Activated CD4-positive, alpha-beta T cell treated with anti-CD3 and anti-CD28 coated beads for 24 hours (primary cell): ENCODE results near the gene LATS2.
A peak's percentile ranks its signal among the peaks of the same experiment; 100 is the strongest.

Experiments used
- DNase-seq, 2 donors: peaks; one replicate each; pipeline ENCODE4 v3.0.0-alpha.2; 2020; ENCODE audit warnings: low read depth in 2 of 2

The LATS2 gene

DNA sequence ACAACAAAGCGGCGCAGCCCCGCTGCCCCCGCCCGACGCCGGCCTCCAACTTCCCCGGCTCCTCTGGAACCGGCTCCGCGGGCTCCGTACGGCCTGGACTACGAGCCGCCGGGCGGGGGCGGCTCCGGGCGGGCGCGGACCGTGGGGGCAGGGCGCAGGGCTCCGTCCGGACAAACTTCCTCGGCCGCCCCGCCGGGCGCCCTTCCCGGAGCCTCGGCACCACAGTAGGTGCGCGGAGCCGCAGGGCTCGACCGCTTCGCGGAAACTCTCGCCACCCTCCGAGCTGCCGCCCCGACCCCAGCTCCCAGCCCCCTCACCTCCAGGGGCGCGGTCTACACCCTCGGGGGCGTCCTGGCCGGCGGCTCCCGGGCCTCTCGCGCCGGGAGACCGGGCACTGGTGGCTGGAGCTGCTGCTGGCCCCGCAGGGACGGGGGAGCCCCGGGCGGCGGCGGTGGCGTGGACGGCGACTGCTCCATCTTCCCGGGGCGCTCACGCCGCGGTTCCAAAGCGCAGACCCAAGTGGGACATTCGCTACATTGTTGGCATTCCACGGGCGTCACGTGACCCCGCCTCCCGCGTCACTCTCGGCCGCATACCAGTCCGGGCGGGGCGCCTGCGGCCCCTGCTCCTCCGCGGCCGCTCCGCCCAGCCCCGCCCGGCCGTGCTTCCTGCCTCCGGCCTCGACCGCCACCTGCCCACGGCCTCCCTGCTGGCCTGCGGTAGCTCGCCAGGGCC, at the start of gene LATS2:
TSS of gene LATS2 (minus strand) at position 558 of the 735 bp plus-strand sequence. CDS start 15,560 bp downstream, outside the sequence.
- peak; percentile 18 to 47 for DNase-seq

DNA sequence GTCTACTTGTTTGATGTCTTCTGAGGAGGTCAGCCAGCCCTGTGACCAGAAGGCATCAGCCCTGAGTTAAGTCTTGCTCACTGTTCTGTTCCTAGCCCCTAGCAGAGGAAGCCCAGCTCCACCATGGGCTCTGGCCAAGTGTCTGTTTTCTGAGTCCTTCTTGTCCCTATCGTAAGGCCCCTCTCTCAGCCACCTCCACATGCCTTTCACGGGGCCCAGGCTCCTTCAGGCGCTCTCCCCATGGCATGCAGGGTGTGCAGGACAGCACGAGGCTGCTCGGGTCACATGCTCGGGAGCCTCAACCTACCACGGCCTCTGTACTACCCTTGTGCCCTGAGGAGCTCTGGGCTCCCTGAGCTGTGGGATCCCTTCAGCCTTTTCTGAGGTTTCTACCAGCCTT, 47.8 kb upstream of the LATS2 start:
- DNase-seq: no peak

DNA sequence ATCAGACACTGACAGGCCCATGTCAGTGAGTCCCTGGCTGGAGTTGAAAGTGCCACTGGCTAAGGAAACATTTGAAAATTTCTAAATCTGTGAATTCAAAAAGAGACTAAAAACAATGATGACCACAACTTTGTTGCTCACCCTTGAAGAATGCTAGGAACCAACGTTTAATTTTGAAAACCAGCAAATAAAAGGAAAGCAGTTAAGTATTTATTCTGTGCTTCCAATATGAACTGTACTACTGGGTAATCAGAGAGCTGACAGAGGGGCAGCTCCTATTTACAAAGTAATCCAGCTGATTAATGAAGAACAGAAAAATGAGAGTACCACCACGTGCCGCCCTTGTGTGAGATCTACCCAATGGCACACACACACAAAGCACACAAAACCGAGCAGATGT, 44.7 kb upstream of the LATS2 start:
- DNase-seq: no peak

DNA sequence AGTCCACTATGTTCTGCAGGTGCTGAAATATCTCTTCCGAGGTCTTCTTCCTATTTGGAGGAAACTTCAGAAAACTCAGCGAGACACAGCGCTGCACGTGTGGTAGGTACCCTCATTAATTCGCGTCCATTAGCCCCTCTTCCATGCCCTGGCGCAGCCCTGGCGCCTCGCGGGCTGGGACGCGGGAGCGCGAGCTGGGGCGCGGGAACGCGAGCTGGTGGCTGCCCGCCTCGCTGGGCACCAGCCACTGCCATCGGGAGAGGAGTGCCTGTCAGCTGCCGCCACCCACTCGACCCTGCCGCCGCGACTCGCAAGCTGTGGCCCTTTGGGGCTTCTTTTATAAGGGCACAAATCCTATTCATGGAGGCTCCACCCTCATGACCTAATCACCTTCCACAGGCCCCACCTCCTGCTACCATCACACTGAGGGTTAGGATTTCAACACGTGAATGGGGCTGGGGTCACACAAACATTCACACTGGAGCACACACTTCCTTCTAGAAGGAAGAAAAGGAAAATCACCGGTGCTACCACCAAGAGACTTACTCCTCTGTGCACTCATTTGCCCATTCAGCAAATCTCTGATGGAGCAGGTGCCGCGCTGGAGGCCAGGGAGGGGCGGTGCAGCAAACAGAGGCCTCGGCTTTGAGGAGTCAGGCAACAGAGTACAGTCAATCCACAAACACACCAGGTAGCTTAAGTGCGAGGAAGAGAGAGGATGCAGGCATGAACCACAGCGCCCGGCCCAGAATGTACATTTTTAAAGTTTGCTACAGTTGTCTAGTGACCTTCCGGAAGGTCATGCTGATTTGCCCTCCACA, 43.0 kb upstream of the LATS2 start:
- DNase-seq: no peak

DNA sequence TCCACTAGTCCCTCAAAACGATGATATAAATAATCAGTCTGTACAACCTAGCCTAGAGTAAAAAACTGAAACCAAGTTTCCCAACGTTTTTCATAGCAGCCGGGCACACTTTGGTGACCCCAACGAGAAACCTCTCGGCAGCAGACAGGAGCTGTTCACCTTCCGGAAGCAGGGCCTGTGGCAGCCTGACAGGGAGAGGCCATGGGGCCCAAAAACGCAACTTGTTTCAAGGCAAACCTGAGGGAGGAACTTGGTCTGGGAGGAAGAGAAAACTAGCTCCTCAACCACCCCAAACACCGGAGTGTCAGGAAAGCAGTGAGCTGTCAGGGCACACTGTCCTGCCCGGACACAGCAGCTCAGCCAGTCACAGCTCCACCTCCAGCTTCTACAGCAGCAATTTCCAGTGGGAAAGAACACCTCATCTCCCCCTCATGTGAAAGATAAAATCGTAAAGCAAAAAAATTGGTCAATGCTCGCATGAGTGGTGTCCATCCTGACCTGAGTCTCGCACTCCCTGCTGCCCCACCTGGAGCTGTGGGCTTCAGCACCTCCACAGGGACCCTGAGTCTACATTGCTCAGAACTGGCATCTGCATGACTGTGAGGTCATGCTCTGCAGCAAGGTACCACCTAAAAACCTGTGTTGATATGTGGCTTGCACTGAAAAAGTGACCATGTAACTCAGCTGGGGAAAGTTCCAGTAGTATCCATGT, 40.6 kb upstream of the LATS2 start:
- no peak for DNase-seq

DNA sequence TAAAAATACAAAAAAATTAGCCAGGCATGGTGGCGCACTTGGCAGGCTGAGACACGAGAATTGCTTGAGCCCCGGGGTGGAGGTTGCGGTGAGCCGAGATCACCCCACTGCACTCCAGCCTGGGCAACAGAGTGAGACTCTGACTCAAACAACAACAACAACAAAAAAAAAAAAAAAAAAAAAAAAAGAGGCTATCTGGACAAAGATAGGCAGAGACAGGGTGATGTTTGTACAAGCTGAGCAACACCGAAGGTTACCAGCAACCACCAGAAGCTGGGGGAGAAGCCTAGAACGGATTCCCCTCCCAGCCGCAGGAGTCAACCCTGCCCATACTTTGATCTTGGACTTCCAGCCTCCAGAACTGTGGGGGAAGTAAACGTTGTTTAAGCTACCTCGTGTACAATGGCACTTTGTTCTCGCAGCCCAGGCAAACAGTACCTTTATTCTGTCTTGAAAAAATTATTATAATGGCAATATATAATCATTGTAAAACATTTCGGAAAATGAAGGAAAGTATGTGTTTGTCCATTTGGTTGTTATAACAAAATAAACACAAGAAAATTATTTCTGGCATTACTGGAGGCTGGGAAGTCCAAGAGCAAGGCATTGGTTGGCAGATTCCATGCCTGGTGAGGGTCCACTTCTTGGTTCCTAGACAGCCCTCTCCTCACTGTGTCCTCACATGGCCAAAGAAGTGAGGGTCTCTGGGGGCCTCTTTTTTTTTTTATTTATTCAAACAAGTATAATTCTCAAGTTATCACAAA, 39.8 kb upstream of the LATS2 start:
- no peak for DNase-seq

DNA sequence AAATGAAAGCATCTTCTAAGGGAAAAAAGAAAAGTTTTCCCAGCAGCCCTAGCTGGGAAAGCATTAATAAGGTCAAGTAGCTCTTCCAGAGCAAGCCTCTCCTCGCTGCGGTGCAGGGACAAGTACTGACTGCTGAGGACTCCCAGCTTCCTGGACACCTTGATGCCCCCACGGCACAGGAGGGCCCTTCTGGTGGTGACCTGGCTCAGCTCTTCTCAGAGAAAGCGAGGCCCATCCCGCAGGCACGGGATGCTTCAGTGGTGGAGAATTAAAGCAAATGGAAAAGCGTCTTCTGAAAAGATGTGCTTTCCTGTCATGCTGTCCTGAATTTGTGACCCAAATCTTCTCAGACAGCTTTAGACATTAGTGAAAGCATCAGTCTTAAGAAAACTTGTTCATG, 38.8 kb upstream of the LATS2 start:
- DNase-seq: no peak

DNA sequence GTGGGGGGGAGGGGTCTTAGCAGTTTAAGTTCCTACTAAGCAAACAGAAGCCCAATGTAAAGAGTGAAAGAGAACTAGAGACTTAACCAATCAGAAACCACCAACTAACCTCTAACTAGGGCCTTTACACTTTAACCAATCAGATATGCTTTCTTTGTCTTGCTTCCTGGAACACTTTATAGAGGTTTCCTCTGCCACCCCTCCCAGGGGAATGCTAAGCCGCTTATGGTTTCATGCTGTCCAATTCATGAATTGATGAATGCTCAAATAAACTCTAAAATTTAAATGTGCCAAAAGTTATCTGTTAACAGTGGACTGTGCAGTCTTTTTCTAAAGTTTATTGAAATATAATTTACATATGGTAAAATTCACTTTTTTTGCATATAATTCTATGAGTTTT, 33.9 kb upstream of the LATS2 start:
- DNase-seq: no peak

DNA sequence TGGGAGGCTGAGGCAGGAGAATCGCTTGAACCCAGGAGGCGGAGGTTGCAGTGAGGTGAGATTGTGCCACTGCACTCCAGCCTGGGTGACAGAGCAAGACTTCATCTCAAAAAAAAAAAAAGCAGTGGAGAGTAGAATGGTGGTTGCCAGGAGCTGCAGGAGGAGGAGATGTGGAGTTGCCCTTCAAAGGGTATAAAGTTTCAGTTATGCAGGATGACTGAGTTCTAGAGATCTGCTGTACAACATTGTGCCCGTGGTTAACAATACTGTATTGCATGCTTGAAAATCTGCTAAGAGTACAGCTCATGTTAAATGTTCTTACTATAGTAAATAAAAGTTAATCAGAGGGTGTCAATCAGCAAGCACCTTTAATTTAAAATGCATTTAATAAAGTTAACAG, 28.4 kb upstream of the LATS2 start:
- no peak for DNase-seq

DNA sequence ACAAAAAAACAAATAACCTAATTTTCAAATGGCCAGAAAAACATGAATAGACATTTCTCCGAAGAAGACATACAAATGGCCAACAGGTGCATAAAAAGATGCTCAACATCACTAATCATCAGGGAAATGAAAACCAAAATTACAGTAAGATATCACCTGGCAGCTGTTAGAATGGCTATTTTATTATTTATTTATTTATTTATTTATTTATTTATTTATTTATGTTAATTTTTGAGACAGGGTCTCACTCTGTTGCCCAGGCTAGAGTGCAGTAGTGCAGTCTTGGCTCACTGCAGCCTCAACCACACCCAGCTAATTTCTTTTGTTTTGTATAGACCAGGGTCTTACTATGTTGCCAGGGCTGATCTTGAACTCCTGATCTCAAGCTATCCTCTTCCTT, 27.1 kb upstream of the LATS2 start:
- DNase-seq: no peak

DNA sequence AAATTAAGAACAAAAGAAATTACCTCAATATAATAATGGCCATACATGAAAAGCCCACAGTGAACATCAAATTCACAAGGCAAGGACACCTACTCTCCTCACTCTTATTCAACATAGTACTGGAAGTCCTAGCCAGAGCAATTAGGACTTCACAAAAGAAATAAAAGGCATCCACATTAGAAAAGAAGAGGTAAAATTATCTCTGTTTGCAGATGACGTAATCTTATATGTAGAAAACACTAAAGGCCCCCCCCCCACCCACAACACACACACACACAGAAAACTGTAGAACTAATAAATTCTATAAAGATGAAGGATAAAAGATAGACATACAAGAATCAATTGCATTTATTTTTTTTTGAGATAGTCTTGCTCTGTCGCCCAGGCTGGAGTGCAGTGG, 25.5 kb upstream of the LATS2 start:
- DNase-seq: no peak

DNA sequence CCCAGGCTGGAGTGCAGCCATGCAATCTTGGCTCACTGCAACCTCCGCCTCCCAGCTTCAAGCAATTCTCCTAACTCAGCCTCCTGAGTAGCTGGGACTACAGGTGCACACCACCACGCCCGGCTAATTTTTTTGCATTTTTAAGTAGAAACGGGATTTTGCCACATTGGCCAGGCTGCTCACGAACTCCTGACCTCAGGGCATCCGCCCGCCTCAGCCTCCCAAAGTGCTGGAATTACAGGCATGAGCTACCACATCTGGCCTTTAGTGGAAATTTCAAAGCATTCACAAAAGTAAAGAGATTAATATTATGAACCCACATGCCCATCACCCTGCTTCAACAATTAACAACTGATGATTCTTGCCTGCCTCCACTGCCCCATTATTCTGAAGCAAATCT, 20.5 kb upstream of the LATS2 start:
- DNase-seq: no peak

DNA sequence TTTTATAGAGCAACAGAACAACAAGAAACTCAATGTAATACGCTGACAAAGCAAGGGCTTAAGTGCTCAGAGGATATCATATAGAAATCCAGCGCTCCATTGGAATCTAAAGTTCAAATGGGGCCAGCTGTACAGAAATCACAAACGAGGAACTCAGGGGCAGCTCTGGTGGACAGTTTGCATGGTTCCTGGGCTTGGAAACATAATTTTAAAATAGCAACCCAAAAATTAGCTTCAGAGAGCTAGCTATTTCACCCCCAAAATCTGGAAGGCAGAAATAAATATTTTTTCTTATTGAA, 19.2 kb upstream of the LATS2 start:
- no peak for DNase-seq

DNA sequence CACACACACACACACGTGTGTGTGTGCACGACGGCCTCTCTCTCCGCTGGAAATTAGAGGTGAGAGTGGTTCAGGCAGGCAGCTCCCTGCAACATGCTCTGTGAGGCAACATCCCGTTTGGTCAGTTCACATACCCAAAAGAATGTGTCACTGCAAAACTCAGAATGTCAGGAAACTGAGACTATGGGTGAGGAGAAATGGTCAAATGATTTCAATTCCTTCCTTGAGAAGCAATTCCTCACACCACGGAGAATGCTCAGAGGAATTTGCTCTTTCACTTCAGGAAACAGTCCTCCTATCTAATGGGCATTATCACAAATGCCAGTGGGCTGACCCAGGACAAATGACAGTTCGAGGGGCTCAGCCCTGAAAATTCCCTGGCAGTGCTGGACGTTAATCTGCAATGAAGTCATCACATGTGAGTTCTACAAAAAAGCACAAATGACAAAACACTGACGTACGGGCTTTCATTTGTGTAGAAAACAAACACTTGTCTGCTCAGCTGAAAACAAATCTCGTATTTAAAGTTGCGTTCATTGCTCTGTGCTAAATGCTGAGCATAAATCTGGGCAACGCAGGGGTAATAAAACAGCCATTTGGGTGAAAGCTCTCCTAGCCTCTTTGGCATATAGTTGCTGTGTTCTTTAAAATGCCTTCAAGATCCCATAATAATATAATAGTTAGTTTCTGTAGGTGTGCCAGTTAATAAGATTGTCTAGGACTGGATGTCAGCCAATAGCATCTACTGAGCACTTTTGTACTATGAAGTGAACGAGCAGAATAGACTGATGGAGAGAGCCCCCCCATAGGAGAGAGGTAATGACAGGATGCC, 18.6 kb upstream of the LATS2 start:
- no peak for DNase-seq

DNA sequence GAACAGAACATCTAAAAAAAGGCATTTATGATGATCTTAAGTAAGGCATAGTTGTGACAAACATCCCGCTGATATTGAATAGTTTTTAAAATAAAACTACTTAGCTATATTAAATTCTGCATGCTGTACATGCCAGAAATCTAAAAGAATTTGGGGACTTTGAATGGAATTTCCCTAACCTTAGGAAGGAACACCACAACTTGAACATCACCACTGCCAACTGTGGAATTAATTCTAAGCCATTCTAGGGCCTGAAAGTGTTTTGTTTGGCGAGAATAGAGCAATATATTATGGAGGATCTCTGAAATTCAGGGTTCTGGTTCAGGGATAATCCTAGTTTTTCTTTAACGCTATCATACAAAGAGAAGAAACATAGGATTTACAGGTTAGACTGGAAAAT, 17.8 kb upstream of the LATS2 start:
- no peak for DNase-seq

DNA sequence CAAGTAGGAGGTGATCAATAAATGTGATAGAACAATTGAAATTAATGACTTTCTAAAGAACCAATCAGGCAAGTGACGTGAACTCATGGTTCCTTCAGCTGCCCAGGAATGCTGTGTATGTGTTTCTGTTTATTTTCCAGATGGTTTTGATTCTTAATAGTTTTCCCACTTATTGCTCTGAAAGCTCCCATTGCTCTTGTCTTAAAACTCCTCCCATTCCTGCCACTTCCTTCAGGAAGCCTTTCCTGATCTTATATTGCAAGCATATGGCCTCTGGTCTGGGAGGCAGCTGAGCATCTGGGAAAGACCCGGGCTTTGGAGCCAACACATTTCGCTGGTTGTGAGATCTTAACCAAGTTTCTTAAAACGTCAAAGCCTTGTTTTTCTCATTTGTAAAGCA, 17.1 kb upstream of the LATS2 start:
- no peak for DNase-seq

DNA sequence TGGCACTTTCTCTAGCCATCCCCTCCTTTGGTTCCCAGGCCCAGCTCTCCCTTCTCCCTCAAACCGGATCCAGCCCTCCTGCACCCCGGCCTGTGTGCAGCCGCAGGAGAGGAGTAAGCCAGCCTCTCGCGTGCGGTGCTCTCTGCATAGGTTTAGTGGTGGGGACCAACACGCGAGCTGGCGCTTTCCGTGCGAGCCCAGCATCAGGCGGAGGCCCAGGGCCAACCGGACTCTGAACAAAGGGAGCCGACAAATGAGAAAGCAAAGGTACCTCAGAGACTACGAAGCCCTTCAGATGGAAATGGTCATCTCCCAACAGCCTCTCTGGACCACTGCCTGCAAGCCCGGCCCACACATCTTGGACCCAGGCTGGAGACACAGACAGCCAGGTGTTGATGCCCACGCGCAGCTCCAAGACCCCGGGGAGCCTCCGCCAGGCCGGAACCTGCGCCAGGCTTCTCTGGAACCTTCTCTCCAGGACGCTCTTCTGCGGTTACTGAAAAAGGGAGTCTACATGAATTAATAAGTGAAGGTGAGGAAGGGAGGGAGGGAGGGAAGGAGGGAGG, 16.5 kb upstream of the LATS2 start:
- DNase-seq: no peak

DNA sequence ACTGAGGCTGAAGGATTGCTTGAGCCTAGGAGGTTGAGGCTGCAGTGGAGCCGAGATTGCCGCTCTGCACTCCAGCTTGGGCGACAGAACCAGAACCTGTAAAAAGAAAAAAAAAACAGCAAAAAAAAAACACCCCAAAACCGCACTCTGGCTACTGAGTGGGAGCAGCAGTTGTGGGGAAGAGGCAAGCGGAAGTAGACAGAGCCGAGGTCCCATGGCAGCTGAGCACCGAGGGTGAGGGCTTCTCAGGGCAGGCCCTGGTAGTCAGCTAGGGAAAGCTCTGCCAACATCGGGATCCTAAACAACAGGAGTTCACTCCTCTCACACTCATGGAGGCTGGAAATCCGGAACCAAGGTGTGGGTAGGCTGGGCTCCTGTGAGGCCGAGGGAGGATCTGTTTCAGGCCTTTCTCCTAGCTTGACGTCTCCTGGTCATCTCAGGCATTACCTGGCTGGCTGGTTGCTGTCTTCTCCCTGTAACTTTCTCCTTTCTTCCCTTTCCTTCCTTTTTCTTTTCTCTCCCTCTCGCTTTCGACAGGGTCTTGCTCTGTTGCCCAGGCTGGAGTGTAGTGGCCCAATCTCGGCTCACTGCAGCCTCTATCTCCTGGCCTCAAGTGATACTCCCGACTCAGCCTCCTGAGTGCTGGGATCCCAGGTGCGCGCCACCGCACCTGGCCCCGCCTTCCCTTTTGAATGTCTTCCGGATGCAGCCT, 15.8 kb upstream of the LATS2 start:
- DNase-seq: no peak

DNA sequence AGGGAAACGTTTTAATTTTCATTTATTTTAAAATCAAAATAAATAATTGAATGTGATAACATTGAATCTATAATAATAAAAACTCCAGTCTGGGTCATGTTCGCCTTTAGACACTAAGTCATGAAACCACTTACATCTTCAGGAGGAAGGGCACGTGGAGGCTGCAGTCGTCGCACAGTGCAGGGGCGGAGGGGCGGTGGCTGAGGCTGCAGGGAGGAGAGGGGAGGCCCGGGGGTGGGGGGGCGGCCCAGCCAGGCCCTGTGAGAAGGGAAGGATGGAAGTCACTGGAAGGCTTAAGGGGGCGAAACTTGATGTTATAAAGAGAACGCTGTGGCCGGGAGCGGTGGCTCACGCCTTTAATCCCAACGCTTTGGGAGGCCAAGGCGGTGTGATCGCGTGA, 14.9 kb upstream of the LATS2 start:
- DNase-seq: no peak
